Vagina (tissue), 2 donors: ENCODE data around the gene UNC45A.

ENCODE experiments used
- POLR2A ChIP-seq, 2 donors: fragments of 450-650 bp; IDR thresholded peaks; one replicate each; pipeline ENCODE4 v1.6.1; 2017; ENCODE audit warnings: antibody characterized with exemption in 2 of 2, mild to moderate bottlenecking in 2 of 2, moderate library complexity in 2 of 2
- POLR2AphosphoS5 ChIP-seq, 2 donors: sonication (generic); formaldehyde crosslinking; IDR thresholded peaks; one replicate each; pipeline ENCODE4 v1.9.0; 2017; ENCODE audit warnings: antibody characterized with exemption in 2 of 2, mild to moderate bottlenecking in 2 of 2, low read depth in 1 of 2; ENCODE audit not compliant: insufficient read depth in 1 of 2
- TF ChIP-seq, protein P1 (sequence below), 3 experiments: fragments of 450-650 bp in 2 of 3; fragments of 200-600 bp in 1 of 3; sonication (generic) in 1 of 3; IDR thresholded peaks; one replicate each; pipeline ENCODE4 v1.5.1; 2017 to 2019; ENCODE audit warnings: antibody characterized with exemption in 3 of 3, mild to moderate bottlenecking in 2 of 3, moderate library complexity in 2 of 3

DNA sequence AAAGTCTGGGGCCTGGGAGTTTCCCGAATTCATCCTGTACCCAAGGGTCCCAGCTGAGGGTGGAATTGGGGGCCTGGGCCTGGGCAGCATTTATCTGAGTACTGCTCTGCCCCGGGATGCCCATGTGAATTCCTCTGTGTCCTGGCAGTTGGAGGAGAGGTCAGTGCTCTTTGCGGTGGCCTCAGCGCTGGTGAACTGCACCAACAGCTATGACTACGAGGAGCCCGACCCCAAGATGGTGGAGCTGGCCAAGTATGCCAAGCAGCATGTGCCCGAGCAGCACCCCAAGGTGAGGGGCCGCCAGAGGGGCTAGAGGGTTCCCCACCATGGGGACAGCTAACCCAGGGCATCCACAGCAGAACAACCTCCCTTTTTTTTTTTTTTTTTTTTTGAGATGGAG lies 13.4 kb downstream of the UNC45A start:
- TF ChIP-seq, protein P1, sequence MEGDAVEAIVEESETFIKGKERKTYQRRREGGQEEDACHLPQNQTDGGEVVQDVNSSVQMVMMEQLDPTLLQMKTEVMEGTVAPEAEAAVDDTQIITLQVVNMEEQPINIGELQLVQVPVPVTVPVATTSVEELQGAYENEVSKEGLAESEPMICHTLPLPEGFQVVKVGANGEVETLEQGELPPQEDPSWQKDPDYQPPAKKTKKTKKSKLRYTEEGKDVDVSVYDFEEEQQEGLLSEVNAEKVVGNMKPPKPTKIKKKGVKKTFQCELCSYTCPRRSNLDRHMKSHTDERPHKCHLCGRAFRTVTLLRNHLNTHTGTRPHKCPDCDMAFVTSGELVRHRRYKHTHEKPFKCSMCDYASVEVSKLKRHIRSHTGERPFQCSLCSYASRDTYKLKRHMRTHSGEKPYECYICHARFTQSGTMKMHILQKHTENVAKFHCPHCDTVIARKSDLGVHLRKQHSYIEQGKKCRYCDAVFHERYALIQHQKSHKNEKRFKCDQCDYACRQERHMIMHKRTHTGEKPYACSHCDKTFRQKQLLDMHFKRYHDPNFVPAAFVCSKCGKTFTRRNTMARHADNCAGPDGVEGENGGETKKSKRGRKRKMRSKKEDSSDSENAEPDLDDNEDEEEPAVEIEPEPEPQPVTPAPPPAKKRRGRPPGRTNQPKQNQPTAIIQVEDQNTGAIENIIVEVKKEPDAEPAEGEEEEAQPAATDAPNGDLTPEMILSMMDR (IDR thresholded peaks at IDR 0.05) = no peak
- TF ChIP-seq POLR2A (IDR thresholded peaks at IDR 0.05) (no peak), POLR2AphosphoS5 (IDR thresholded peaks at IDR 0.05; ENCODE audit: insufficient read depth in 1 of 2, low read depth in 1 of 2) (no peak)
